Left cardiac atrium (tissue), 2 donors: ENCODE measurements around the gene SLC5A4. TPM values are rescaled to one million over a fixed set of nuclear protein-coding genes. Genes with fewer than 3 reads are reported as not detected.

Experiments used
- total RNA-seq, 2 donors: library from RNA; stranded (reverse); fragmentation: NEBNext Ultra II Directional; extraction: Animal tissue kit (Norgen Biotek cat#: 25700); gene quantifications; one replicate each; pipeline ENCODE4 v1.2.1, GENCODE V29; 2021
- donor health status: DM: no; HTN: yes; CAD: no; lungs with severe emphysema.
- donor health status: DM: yes; HTN: yes; CAD: no.

SLC5A4 gene
- total RNA-seq, 2 donors from 2014 or later, result 0.31 TPM; not detected in 1

Other genes with a start within 250 kb of the SLC5A4 start
- 10 to 100 TPM; 60.5 to 81.5 TPM for gene SLC5A1, start 212.1 kb downstream of the SLC5A4 start, total RNA-seq
- not detected for gene C22orf42, start 96.0 kb downstream of the SLC5A4 start, total RNA-seq
- under 1 TPM in 1 of 2 donors, not detected in 1; 0.12 TPM for gene RFPL2, start 50.3 kb downstream of the SLC5A4 start, total RNA-seq
- not detected for gene RFPL3, start 102.5 kb upstream of the SLC5A4 start, total RNA-seq
- 10 to 100 TPM; 40.6 to 50.3 TPM for gene RTCB, start 156.9 kb upstream of the SLC5A4 start, total RNA-seq
- not detected for gene BPIFC, start 209.1 kb upstream of the SLC5A4 start, total RNA-seq
- 10 to 100 TPM; 40.0 to 48.4 TPM for gene FBXO7, start 219.5 kb upstream of the SLC5A4 start, total RNA-seq